ENCODE results near the gene STK24.

STK24 gene

DNA sequence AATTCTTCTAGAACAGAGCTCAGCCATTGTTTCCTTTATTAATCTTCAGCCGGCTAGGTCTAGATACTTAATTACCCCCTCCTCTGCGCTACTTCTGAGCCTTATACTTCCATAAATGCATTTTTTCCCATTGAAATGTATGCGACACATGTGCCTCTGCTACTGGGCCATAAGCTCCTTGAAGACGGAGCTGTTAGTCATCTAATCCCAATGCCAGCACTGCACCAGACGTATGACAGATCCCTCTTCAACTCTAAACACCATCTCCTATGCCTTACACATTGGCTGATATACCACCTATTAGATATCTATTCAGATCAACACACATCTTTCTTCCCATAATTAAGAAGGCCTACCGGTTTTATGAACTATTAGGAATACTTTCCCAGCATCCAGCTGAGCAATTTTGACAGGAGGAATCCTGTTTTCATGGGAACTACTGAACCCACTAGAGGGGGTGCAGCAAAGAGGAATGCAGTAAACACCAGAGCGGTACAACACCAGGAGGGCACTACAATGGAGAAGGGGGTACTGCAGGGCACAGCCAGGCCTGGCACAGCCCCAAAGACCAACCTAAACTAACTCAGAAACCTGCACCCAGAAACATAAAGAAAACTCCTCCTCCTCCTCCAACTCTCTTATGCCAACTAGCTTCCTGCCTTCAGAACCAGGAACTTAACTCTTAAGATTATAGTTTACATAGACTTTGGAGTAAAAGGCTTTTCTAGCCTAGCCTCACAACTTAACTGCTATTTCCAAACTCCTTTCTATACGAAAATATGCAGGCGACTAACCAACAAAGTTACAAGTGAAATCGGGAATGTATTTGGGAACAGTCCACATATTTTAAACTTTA lies 18.7 kb downstream of the STK24 start:
- DNase-seq (ENCODE audit: low read depth in 2 of 3, low spot score in 1 of 3): no peak

DNA sequence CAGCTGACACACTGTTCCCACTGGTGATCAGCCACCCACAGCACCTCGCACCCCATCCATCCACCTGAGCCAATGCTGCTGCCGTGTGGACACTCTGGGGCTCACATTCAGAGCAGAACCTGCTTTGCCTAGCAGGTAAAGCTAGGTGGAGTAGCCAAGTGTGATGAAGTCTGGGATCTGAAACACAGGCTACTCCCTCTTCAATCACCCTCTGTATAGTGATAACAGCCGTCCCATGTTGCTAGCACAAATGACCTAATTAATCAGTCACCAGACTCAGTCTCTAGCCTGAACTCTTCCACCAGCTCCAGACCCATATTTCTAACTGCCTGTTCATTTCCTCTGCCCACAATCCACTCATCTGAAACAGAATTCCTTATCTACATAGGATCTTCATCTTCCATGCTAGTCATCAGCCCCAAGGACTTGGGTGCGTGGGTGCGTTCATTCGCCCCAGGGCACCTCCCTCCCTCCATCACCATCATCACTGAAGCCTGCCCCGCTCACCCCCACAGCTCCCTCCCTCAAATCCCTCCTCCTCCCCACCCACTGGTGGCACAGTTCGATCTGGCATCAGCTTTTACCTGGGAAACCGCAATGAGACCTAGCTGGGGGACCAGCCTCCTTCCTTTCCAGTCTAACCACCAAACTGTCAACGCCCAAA lies 19.8 kb downstream of the STK24 start:
- no peak for DNase-seq (ENCODE audit: low read depth in 2 of 3, low spot score in 1 of 3)

DNA sequence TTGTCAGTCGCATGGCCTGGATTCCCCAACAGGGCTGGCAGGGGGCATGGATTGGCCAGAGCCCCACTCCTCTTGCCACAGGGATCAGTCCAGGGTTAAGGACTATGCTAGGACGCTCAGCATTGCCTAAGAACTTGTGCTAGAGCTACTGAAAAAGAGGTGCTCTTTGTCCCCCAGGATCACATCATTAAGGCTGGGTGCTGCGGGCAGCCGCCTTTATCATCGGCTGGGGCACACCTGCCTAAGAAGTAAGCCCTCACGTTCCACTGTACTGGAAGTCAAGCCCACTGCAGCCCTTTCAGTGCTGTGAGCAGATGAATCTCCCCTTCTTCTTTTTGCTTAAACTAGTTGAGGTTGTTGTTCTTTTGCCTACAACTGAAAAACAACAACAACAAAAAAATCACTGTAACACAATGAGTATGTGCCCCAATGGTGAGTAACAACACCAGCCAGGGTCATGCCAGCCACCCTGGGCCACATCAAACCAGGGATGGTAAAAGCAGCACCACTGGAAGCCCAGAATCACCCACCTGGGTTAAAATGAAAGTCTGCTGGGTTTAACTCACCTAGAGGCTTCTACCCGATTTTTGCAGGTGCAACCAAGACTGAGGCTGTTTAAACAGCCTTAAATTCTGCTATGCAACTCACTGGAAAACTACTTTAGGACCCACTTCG lies 20.6 kb downstream of the STK24 start:
- no peak for DNase-seq (ENCODE audit: low read depth in 2 of 3, low spot score in 1 of 3)

DNA sequence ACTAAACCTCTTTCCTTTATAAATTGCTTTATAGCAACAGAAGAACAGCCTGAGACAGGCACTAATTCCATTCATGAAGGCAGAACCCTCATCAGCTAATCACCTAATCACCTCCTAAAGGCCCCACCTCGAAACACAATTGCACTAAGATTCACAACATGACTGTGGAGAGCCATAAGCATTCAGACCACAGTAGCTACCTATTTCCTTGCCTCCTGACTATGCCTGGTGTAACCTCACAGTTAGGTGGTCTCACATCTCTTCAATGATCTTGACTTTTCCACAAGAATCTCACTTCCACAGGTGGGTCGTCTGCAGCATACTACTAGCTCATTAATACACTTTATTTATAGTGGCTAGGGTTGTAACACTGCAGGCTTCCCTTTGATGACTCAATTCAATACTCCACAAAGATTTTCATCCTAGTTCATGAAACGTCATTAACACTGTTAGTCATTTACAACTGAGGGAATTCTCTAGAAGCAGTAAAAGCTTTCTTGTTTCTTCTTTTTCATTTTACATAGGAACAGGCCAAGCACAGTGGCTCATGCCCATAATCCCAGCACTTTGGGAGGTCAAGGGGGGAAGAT lies 27.1 kb downstream of the STK24 start:
- DNase-seq (ENCODE audit: low read depth in 2 of 3, low spot score in 1 of 3): no peak

DNA sequence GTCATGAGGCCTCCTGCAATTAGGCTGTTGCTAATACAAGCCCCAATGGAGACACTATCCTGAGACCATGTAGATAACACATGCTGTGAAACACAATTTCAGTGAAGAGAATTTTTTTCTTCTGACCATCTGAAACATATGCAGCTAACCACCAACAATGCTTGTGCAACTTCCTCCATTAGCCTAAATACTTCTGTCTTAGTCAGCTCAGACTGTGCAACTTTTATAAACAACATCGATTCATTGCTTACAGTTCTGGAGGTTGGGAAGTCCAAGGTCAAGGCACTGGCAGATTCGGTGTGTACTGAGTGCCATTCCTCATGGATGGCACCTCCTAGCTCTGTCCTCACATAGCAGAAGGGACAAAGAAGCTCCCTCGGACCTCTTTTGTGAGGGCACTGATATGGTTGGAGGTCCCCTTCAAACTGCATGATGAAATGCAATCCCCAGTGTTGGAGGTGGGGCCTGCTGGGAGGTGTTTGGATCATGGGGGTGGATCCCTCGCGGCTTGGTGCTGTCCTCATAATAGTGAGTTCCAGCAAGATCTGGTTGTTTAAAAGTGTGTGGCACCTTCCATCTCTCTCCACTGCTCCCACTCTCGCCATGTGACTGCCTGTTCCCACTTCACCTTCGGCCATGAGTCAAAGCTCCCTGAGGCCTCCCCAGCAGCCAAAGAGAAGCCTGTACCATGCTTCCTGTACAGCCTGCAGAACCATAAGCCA lies 27.7 kb downstream of the STK24 start:
- no peak for DNase-seq (ENCODE audit: low read depth in 2 of 3, low spot score in 1 of 3)

DNA sequence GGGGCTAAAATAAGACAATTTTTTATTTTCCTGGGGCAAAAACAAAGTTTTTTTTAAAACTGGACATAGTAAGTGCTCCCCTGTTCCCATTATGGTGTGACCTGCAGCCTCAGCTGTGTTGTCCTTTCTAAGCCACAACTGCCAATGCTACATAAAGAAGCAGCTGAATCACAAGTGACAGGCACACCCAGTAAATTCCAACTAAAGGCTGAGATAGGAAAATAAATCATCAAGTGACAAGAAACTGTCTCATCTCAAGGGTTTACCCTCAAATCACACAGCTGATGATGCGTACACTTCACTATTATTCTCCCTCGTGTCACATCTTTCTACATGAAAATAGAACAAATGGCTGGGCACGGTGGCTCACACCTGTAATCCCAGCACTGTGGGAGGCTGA lies 28.7 kb downstream of the STK24 start:
- DNase-seq (ENCODE audit: low read depth in 2 of 3, low spot score in 1 of 3): no peak

DNA sequence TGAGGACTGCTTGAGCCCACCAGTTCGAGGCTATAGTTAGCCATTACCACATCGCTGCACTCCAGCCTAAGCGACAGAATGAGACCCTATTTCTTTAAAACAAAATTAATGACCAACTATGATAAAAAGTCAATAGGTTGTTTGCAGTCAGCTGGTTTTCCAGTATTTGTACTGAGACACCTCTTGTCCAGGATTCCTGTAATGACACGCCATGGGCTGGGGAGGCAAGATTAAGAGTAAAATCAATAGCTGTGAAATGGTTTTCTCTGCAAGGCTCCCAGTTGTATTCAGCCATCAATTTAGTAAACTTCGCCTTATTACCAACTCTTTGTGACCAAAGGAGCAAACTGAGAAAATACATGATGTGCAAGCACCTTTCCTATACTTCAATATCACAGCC lies 29.5 kb downstream of the STK24 start:
- no peak for DNase-seq (ENCODE audit: low read depth in 2 of 3, low spot score in 1 of 3)

DNA sequence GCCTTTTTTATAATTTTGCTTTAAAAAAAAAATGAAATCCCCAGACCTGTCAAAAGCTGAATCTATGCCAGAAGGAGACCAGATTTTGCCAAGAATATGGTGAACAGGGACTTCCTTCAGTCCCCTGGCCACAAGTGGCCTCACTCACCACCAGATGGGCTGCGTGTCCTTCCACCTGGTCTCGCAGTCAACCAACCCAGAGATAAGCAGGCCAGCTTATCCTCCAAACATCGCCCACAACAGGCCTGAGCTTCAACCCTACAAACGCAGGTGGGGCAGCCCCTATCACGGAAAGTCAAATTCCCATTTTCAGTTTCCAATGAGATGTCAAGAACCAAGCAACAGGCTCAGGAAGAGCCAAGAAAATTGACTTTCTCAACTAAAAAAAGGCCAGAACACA lies 30.5 kb downstream of the STK24 start:
- no peak for DNase-seq (ENCODE audit: low read depth in 2 of 3, low spot score in 1 of 3)

DNA sequence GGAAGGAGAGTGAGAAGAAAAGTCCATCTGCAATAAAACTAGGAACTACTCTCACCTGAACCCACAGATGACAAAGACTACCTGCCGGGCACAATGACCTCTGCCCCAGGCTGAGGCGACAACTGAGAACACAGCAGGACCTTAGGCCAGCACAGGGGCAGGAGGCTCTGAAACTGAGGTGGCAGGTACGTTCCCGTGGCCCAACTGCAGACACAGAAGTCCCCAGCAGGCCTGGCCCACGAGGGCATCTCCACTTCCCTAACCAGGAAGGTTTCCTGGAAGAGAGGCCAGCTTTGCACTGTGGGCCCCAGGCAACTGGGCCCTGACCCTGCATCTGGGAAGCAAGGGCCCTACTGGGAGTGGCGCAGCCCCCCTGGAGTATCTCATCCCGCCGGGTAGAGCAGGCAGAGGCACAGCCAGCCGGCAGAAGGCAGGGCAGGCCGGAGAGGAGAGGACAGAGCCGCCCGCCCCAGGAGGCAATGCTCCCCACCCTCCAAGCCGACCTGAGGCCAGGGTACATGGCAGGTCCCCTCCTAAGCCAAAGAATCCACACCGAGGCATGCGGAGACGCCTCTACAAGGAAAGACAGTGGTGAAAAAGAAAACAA lies 32.7 kb downstream of the STK24 start:
- no peak for DNase-seq (ENCODE audit: low read depth in 2 of 3, low spot score in 1 of 3)

DNA sequence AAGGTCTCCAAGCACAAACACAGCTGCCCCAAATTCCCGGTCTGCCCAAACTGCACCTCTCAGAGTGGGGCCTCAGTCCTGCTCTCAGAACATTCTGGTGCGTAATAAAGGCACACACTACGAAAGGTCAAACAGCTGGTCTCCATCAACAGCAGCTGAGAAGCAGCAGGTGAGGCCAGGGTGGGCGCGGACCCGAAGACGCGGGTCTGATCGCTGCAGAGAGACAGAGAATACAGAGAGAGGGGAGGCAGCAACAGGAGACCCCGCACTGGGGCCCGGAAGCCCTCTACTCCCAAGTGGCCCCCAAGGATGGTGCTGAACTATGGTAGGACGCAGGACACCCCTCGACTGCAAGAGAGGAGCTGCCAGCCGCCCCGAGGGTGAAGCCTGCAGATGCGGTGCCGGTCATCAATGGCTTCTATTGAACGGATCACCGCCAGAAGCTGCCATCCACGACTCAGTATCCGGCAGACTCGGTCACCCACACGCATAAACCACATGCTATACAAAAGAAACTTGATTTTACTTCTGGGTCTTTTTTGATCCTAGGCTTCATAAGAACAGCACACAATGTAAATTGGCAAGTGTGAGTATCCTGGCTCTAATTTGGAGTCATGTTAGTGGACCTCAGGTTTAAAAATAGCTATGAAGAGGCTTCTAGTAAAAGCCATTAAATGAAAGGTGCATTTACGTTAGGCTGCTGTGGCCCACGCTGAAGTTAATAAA lies 33.4 kb downstream of the STK24 start:
- no peak for DNase-seq (ENCODE audit: low read depth in 2 of 3, low spot score in 1 of 3)

DNA sequence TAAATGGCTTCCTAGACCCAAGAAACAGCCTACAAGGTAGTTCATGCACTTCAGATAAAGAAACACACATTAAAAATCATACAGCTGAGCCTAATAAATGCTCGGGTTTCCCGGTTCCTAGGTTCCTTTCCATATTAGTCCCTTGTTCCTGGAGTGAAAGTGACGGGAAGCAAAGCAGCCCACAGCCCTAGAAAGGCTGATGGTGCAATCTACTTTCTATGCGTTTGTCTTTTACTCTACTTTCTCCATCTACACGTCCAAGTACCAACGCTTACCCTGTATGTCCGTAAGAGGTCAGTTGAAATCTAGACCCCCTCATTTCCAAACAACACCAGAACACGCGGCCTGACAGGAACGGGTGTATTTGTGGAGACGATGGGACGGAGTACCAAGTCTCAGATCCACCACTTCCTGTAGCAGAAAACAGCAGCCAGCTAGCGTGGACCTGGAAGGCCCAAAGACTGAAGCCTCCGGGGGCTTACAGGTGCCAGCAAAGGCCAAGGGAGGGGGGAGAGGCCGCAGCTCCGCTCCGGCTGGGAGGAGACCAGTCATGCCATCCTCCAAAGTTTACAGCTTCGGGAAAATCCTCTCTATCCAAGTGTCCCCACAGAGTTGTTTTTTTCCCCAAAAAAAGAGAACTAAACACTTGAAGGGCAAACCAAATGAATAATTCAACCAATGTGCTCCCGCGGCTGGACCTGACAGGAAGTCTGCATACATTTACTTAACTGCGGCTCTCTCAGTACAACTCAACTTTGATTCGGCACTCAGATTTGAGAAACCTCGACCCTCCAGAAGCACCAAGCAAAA lies 34.1 kb downstream of the STK24 start:
- DNase-seq (ENCODE audit: low read depth in 2 of 3, low spot score in 1 of 3): no peak

DNA sequence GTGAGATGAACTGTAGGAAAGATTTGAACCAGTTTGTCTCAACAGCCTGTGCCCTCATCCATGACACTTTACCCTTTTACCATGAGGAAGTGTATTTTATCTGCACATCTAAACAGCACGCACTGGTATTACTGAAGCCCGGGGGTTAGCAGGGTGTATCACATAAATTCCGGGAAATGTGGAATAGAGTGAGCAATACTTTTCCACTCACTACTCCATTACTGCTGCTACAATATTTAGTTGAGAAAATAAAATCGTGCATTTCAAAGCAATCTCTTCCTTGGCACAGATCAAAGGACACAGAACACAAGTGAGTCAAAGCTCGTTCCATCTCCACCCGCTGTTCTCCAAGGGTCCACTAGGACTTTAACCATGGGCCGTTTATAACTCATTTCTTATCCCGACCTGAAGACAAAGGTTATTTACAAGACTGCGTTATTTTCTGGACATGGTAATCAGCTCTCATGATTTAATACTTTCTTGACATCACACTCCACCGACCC lies 35.2 kb downstream of the STK24 start:
- no peak for DNase-seq (ENCODE audit: low read depth in 2 of 3, low spot score in 1 of 3)

DNA sequence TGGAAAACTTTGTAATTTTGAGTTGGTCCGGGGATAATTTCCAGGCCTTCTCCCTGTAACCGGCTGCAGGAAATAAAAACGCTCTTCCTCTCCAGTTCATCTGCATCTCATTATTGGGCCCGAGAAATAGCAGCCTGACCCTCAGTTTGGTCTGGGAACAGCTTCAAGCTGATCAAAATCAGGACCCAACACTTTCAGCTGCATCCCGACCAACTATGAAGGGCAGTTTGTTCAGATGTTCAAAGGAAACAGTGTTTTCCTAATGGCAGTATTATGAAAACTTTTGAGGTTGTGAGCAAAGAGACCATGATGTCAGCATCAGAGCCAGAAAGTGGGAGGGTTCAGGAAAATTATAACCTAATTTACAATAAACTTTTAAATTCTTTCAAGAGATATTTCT lies 35.7 kb downstream of the STK24 start:
- no peak for DNase-seq (ENCODE audit: low read depth in 2 of 3, low spot score in 1 of 3)

DNA sequence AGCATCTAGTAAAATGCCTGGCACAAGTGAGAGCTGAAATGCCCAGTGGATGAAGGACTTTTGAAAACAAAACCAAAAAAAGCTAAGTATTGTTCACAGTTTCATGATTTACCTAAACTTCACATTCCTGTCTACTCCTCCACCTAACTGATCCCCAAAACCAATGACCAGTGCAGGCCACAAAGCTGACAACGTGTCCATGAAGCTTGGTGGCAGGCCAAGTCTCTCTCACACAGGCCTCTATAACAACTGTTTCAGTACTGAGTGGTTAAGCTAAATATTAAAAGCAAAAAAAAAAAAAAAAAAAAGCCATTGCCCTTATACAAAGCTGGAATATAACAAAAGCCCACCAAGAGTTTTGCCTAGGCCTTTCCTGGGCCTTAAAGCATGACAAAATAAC lies 36.4 kb downstream of the STK24 start:
- DNase-seq (ENCODE audit: low read depth in 2 of 3, low spot score in 1 of 3): no peak

DNA sequence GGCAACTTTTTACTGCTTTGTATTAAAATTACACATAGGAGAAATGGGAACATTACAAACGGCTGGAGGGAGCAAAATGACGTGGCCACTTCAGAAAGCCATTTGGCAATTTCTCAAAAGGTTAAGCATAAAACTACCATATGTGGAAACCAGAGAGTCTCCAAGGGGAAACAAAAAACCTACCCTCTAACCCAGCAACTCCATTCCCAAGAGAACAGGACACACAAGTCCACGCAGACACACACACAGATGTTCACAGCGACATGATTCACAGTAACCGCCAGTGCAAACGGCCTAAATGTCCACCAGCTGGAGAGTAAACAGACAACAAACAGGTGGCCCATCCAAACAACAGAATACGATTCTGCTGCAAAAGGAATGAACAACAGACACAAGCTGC lies 37.2 kb downstream of the STK24 start:
- no peak for DNase-seq (ENCODE audit: low read depth in 2 of 3, low spot score in 1 of 3)

DNA sequence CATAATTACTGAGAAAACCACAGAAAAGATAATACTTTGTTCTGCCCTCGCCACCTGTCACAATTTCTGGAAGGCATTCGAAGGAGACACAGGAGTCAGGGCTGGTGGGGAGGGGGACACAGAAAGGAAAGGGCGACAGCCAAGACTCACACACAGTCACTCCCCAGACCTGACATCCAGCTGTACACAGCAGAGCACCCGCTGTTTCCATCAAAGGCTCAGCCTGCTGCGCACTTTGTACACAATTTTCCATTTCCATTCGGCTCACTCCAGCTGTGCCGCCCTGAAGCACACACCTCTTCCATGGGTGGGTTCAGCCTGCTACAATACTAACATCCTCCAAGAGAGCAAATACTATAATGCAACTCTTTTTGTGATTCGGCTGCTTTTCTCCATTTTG lies 38.0 kb downstream of the STK24 start:
- no peak for DNase-seq (ENCODE audit: low read depth in 2 of 3, low spot score in 1 of 3)

DNA sequence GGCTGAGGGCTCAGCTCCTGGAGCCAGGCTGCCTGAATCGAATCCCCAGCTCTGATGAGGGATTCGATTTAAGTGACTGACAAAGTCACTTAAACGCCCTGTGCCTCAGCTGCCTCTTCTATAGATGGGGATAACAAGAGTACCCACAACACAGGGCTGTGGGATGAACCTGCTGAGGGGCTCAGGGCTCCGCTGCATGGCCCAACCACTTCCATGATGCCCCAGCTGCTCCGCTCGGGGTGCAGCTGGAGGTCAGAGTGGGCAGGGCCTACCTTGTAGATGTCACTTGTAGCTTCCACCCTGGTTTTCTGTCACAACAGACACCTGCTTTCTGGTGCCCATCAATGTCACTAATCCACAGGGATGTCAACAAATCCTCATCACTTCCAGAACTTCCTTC lies 39.2 kb downstream of the STK24 start:
- no peak for DNase-seq (ENCODE audit: low read depth in 2 of 3, low spot score in 1 of 3)

DNA sequence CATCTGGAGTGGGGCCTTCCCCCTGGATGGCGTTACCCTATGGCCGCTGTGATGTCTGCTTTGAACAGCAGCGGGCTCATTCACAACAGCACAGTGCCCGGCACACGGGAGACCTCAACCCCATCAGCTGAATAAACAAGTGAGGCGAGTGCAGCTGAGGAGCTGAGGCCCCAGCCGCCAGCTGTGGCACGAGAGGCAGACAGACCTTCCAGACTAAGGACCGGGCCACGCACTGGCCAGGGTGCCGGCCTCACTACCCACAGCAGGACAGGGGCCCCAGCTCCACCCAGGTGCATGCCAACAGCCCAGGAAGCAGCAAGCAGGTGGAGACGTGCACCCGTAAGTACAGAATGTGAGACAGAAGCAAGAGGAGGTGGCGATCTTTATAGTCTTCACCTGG lies 39.6 kb downstream of the STK24 start:
- no peak for DNase-seq (ENCODE audit: low read depth in 2 of 3, low spot score in 1 of 3)

DNA sequence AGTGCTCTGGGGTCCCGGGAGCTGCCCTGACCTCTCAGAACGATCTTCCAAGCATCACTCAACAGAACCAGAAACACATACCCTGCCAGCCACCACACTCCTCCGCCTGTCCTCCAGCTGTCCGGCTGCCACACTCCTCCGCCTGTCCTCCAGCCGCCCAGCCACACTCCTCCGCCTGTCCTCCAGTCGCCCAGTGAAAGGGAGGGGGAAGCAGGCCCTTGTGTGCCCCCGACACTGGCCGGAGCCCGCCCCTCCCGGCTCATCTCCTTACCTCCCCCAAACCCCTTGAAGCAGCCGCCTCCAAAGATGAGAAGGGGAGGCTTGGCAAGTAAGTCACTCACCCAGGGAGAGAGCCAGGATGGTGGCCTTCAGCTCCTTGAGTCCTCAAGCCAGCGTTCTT lies 40.2 kb downstream of the STK24 start:
- DNase-seq (ENCODE audit: low read depth in 2 of 3, low spot score in 1 of 3): no peak

All from stimulated activated CD4-positive, alpha-beta T cell treated with anti-CD3 and anti-CD28 coated beads, Interleukin-12 subunit alpha, Interleukin-12 subunit beta, amount 100 ng/mL, for 48 hours (primary cell).